Measurements from ENCODE around the gene STK32A.

DNA sequence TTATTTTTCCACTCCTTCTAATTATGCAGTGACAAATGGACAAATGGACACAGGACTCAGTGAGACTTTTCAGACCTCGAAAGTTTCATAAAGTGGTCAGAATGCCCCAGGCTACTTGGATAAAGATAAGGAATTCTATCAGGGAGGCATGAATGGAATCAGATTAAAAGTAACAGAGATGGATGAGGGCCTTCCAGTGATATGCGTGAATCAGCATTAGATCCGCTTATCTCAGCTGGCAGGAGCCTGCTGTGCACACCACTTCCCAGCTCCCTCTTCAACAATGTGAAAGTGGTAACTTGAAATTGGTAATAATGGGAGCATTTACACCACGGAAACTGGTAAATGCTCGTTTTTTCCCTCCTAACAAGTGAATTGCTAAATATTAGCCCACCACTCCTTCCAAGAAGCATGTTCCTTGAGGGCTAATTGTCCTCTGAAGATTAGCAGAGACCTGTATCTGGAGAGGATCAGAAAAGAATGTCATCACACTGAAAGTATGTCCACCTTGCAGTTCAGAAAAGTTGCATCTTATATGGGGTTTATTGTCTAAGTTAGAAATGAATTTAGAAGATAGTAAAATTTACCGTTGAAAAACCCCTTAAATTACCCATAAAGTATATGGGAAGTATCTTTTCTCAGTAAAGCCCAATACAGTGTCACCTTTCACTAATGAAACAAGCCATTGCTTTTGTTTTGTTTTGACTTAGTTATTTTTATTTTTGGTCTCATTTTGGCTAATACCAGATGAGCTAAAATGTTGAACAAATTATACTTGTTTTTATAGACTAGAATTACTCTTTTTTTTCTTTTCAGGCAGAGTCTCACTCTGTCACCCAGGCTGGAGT, 149.7 kb downstream of the STK32A start:
- TF ChIP-seq POLR2A (IDR thresholded peaks at IDR 0.05): no peak
- TF ChIP-seq, protein P1, sequence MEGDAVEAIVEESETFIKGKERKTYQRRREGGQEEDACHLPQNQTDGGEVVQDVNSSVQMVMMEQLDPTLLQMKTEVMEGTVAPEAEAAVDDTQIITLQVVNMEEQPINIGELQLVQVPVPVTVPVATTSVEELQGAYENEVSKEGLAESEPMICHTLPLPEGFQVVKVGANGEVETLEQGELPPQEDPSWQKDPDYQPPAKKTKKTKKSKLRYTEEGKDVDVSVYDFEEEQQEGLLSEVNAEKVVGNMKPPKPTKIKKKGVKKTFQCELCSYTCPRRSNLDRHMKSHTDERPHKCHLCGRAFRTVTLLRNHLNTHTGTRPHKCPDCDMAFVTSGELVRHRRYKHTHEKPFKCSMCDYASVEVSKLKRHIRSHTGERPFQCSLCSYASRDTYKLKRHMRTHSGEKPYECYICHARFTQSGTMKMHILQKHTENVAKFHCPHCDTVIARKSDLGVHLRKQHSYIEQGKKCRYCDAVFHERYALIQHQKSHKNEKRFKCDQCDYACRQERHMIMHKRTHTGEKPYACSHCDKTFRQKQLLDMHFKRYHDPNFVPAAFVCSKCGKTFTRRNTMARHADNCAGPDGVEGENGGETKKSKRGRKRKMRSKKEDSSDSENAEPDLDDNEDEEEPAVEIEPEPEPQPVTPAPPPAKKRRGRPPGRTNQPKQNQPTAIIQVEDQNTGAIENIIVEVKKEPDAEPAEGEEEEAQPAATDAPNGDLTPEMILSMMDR (IDR thresholded peaks at IDR 0.05): no peak

All from uterus (tissue), 2 donors.